GM12874 (cell line): ENCODE results near the gene CXXC5.

Experiments used
- CTCF ChIP-seq: IDR thresholded peaks from 2 replicates; pipeline ENCODE4 v1.5.1; 2011; ENCODE audit warnings: low read depth, mild to moderate bottlenecking, control low read depth, low read length, moderate library complexity; ENCODE audit not compliant: insufficient read depth

CXXC5 gene

GRCh38 chr5:139648205-139649081 lies at the start of gene CXXC5:
CXXC5 (plus strand) TSS chr5:139648349; CDS start chr5:139680524, 32,175 bp downstream.
- no peak for TF ChIP-seq CTCF

GRCh38 chr5:139600336-139600949 lies 47.7 kb upstream of the CXXC5 start:
- TF ChIP-seq CTCF: no peak

- no peak for TF ChIP-seq CTCF
Measured at GRCh38 chr5:139601429-139601828, 46.7 kb upstream of the CXXC5 start.

- no peak for TF ChIP-seq CTCF
Measured at GRCh38 chr5:139605887-139606286, 42.3 kb upstream of the CXXC5 start.

- TF ChIP-seq CTCF: no peak
Measured at GRCh38 chr5:139611703-139612584, 36.2 kb upstream of the CXXC5 start.

GRCh38 chr5:139619861-139620260 lies 28.3 kb upstream of the CXXC5 start:
- TF ChIP-seq CTCF: no peak

- TF ChIP-seq CTCF: no peak
Measured at GRCh38 chr5:139630855-139631254, 17.3 kb upstream of the CXXC5 start.
